ENCODE results near the gene PTOV1.

DNA sequence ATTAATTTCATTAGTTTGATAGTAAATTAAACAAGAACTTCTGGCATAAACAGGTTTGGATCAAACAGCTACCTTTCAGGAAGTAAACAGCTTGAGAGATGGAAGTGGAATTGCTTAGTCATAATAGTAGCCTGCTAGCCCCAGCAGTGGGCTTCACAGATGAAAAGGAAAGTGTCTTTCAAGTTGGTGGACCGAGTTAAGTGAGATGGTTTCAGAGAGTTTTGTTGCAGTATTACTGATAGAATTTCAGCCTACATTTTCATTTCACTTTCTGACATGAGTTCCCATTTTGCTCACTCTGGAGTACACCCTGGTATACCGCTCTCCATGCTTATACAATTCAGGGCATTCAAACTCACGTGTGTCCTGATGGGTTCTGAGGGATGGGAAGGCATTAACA lies 2.0 kb upstream of the PTOV1 start:
- TF ChIP-seq, protein P1, sequence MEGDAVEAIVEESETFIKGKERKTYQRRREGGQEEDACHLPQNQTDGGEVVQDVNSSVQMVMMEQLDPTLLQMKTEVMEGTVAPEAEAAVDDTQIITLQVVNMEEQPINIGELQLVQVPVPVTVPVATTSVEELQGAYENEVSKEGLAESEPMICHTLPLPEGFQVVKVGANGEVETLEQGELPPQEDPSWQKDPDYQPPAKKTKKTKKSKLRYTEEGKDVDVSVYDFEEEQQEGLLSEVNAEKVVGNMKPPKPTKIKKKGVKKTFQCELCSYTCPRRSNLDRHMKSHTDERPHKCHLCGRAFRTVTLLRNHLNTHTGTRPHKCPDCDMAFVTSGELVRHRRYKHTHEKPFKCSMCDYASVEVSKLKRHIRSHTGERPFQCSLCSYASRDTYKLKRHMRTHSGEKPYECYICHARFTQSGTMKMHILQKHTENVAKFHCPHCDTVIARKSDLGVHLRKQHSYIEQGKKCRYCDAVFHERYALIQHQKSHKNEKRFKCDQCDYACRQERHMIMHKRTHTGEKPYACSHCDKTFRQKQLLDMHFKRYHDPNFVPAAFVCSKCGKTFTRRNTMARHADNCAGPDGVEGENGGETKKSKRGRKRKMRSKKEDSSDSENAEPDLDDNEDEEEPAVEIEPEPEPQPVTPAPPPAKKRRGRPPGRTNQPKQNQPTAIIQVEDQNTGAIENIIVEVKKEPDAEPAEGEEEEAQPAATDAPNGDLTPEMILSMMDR (IDR thresholded peaks at IDR 0.05; ENCODE audit: insufficient read depth, low read length, poor library complexity, severe bottlenecking): no peak
- TF ChIP-seq EZH2phosphoT487 (conservative IDR thresholded peaks at IDR 0.05; ENCODE audit: low read length): no peak

Data from SU-DHL-6 (cell line).